Skeletal muscle cell (primary cell): Measurements from ENCODE around the gene RIN3.

Experiments
- DNase-seq: peaks from one replicate; pipeline ENCODE4 v3.0.0-alpha.2; 2010; ENCODE audit warnings: low read depth
- H3K4me3 ChIP-seq: 2 replicates; pipeline ENCODE4 v1.5.1; 2011; ENCODE audit warnings: low read depth, mild to moderate bottlenecking, control low read depth, low read length, moderate library complexity

Gene RIN3

GRCh38 chr14:92688434-92689375, 175.1 kb downstream of the RIN3 start:
- no peak for DNase-seq
- no peak overlapping the region for H3K4me3 ChIP-seq

GRCh38 chr14:92690171-92691011, 176.8 kb downstream of the RIN3 start:
- no peak overlapping the region for H3K4me3 ChIP-seq
- peak; percentile 22 for DNase-seq

DNA sequence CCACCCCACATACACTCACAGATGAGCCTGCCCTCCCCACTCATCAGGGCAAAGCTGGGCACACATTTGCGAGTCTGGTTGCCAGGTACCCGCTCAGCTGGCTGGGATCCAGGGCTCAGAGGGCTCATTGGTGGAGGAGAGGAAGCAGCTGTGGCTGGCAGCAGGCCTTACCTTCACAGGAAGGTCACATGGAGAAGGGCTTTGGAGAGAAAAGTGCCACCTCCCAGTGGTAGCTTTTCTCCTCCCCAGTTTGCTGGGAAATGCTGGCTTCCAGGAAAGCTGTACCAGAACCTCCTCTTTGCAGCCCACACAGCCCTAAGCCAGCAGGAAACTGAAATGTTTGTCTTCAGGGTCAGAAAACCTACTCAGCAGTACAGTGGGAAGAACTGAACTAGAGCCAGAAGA, 179.2 kb downstream of the RIN3 start:
- no peak for DNase-seq
- H3K4me3 ChIP-seq: no peak overlapping the region

DNA sequence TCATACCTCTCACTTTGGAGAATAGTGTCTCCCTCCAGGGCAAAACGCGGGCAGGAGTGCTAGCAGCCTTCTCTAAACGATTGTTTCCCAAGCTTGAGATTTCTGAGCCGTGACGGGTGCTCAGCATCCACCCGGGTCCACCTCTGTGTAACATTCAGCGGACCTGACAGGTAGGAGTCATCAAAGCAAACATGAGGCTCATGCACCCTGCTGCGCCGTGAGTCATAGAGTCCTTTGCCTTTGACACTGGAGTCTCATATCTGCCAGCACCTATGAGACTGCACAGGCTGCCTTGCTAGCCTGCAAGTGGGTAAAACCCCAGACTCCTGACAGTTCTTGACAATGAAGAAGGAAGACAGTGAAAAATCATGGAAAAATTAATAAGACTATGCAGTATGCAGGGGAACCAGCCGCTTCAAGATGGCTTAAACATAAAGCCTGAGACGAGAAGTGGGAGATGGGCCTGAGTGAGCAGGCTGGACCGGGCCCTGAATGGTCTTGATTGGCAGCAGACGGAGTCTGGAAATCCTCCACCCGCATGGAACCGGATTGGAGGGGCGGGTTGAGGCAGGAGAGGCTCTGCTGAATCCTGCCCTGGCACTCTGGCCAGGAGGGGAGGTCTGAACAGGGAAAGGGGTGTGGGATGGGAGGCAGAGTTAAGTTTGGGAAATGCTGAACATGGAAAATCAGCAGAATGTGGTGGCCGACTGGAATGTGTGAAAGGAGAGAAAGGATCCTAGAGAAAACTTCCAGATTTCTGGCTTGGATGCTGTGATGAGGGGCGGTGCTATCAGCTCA, 180.6 kb downstream of the RIN3 start:
- H3K4me3 ChIP-seq: no peak overlapping the region
- DNase-seq: no peak

GRCh38 chr14:92694807-92695206, 181.2 kb downstream of the RIN3 start:
- DNase-seq: no peak
- no peak overlapping the region for H3K4me3 ChIP-seq

DNA sequence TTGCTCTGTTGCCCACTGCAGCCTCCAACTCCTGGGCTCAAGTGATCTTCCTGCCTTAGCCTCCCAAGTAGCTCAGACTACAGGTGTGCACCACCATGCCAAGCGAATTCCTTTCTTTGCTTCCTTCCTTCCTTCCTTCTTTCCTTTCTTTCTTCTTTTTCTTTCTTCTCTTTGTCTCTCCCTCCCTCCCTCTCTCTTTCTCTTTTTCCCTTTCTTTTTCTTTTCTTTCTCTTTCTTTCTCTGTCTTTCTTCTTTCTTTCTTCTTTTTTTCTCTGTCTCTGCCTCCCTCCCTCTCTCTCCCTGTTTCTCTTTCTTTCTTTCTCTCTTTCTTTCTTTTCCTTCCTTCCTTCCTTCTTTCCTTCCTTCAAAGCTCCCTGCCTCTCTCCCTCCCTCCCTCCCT, 182.0 kb downstream of the RIN3 start:
- H3K4me3 ChIP-seq: no peak overlapping the region
- no peak for DNase-seq

- no peak for DNase-seq
- H3K4me3 ChIP-seq: no peak overlapping the region
These were observed 182.8 kb downstream of the RIN3 start for GRCh38 chr14:92696366-92696765.

- DNase-seq: no peak
- H3K4me3 ChIP-seq: no peak overlapping the region
These were observed 184.8 kb downstream of the RIN3 start for GRCh38 chr14:92698393-92698792.

DNA sequence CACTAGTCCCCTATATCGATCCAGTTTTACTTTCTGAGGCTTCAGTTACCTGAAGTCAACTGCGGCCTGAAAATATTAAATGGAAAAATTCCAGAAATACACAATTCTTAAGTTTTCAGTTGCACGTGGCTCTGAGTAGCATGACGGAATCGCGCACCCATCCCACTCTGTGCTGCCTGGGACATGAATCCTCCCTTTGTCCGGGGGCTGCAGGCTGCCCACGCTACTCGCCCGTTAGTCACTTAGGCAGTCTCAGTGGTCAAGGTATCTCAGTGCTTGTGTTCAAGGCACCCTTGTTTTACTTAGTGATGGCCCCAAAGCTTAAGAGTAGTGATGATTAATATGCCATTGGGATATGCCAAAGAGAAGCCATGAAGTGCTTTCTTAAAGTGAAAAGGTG, 188.2 kb downstream of the RIN3 start:
- H3K4me3 ChIP-seq: no peak overlapping the region
- no peak for DNase-seq

DNA sequence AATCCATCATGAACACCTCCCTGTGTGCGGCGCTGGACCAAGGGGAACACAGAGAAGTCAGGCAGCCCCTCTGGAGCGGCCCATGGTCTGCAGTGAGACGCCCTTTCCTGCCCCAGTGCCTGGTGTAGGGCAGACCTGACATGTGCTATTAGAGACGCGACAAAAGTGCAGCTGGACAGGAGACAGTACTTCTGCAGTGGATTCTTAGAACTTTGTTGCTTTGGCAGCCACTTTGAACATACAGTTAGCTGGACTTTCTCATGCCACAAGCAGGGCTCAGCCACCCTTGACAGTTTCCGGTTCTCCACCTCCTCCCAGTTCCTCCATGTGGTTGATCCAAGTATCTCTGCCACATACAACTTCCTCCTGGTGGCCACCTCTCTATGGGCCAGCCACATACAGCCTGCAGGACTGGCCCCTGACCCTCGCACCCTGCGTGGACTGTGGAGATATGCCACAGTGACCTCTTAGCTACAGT, 188.9 kb downstream of the RIN3 start:
- no peak for DNase-seq

GRCh38 chr14:92703516-92703915, 189.9 kb downstream of the RIN3 start:
- no peak for DNase-seq
- H3K4me3 ChIP-seq: no peak overlapping the region

More for the DNA sequence above, 188.9 kb downstream of the RIN3 start:
- H3K4me3 ChIP-seq: no peak overlapping the region

- no peak overlapping the region for H3K4me3 ChIP-seq
- no peak for DNase-seq
These were observed 190.6 kb downstream of the RIN3 start for GRCh38 chr14:92704036-92704804.

DNA sequence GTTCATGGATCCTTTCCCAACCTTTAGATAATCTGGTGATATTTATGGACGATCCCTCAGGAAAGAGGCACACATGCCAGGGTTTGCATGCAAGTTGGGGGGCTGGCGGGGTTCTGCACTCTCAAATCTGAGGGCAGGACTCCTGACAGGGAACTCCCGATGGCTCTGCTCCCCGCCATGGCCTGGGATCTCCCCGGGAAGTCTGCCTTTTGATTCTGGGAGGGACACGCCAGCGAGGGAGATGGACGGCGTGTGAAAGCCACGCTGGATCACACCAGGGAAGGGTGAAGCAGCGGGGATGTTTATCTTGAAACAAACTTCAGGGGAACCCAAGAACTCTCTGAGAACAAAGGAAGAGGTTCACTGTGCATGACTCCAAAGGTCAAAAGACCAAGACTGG, 191.2 kb downstream of the RIN3 start:
- no peak for DNase-seq
- H3K4me3 ChIP-seq: no peak overlapping the region

DNA sequence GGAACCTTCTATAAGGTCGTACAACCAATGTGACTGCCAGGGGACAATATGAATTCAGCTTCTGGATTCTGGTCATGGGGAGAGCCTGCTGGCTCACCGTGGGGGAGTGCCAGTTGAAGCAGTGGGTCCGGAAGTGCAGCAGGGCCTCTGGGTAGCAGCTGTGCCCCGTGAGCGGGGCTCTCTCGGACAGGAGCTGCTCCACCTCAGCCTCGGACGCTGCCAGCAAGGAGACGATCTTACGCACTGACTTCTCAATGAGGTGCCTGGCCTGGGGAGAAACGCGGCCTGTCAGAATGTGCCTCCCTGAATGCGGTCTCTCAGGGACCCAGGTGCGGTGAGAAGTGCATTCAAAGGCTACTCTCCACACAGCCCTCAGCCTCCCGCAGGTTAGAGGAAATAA, 192.8 kb downstream of the RIN3 start:
- H3K4me3 ChIP-seq: no peak overlapping the region
- no peak for DNase-seq

- DNase-seq: no peak
- no peak overlapping the region for H3K4me3 ChIP-seq
These were observed 195.9 kb downstream of the RIN3 start for GRCh38 chr14:92709340-92710000.

- H3K4me3 ChIP-seq: no peak overlapping the region
- DNase-seq: no peak
These were observed 196.4 kb downstream of the RIN3 start for GRCh38 chr14:92710001-92710341.

GRCh38 chr14:92711976-92712653, 198.5 kb downstream of the RIN3 start:
- no peak for DNase-seq
- H3K4me3 ChIP-seq: no peak overlapping the region

GRCh38 chr14:92712654-92713051, 199.1 kb downstream of the RIN3 start:
- DNase-seq: no peak
- no peak overlapping the region for H3K4me3 ChIP-seq
